ENCODE results near the gene FLVCR2. TPM values are rescaled to one million over a fixed set of nuclear protein-coding genes. Genes with fewer than 3 reads are reported as not detected.

FLVCR2 gene
- total RNA-seq, 1 experiment from 2014 or later, result 6.6 TPM

- TF ChIP-seq ATF1 (CRISPR knock-in tag; IDR thresholded peaks at IDR 0.05) (no peak), AR (CRISPR knock-in tag; IDR thresholded peaks at IDR 0.05) (no peak), ZNF423 (CRISPR knock-in tag; IDR thresholded peaks at IDR 0.05) (no peak), ZNF416 (CRISPR knock-in tag; IDR thresholded peaks at IDR 0.05) (no peak), NFATC4 (CRISPR knock-in tag; IDR thresholded peaks at IDR 0.05) (no peak), SP1 (CRISPR knock-in tag; conservative IDR thresholded peaks at IDR 0.05) (no peak), ETV6 (CRISPR knock-in tag; IDR thresholded peaks at IDR 0.05) (no peak), SOX15 (CRISPR knock-in tag; IDR thresholded peaks at IDR 0.05) (no peak), E2F4 (CRISPR knock-in tag; IDR thresholded peaks at IDR 0.05; ENCODE audit: borderline replicate concordance, low read depth) (no peak)
These were observed 49.0 kb downstream of the FLVCR2 start (continued) for GRCh38 chr14:75627406-75627805.

GRCh38 chr14:75628816-75629215, 50.4 kb downstream of the FLVCR2 start:
- Mint-ChIP-seq H3K27me3 (ENCODE audit: low read depth) (no peaks in the 10 kb centered on the region), H3K27ac (no peak overlapping the region), H3K4me3 (no peak overlapping the region), H3K9me3 (no peaks in the 10 kb centered on the region), H3K4me1 (peaks cover 52% of the 10 kb centered on the region), H3K36me3 (no peaks in the 10 kb centered on the region)
- ATAC-seq, result no peak
- no peak for DNase-seq (ENCODE audit: low spot score)
- ChIA-PET CTCF (no interaction called here), POLR2A (no interaction called here)
- no peak for TF ChIP-seq ATF2 (CRISPR knock-in tag; IDR thresholded peaks at IDR 0.05; ENCODE audit: borderline replicate concordance, low read depth)
- TF ChIP-seq AFF4 (CRISPR knock-in tag; IDR thresholded peaks at IDR 0.05; ENCODE audit: borderline replicate concordance), result no peak
- no peak for TF ChIP-seq AR (CRISPR knock-in tag; IDR thresholded peaks at IDR 0.05)
- TF ChIP-seq ZNF512 (CRISPR knock-in tag; IDR thresholded peaks at IDR 0.05; ENCODE audit: borderline replicate concordance), result no peak
- no peak for TF ChIP-seq TEAD4 (CRISPR knock-in tag; IDR thresholded peaks at IDR 0.05)
- no peak for TF ChIP-seq NFATC4 (CRISPR knock-in tag; IDR thresholded peaks at IDR 0.05)
- TF ChIP-seq ATF6 (CRISPR knock-in tag; IDR thresholded peaks at IDR 0.05), result no peak
- TF ChIP-seq ZSCAN18 (CRISPR knock-in tag; IDR thresholded peaks at IDR 0.05), result no peak
- TF ChIP-seq HMGXB4 (CRISPR knock-in tag; IDR thresholded peaks at IDR 0.05), result no peak
